ENCODE results near the gene RAP1B.

The RAP1B gene

DNA sequence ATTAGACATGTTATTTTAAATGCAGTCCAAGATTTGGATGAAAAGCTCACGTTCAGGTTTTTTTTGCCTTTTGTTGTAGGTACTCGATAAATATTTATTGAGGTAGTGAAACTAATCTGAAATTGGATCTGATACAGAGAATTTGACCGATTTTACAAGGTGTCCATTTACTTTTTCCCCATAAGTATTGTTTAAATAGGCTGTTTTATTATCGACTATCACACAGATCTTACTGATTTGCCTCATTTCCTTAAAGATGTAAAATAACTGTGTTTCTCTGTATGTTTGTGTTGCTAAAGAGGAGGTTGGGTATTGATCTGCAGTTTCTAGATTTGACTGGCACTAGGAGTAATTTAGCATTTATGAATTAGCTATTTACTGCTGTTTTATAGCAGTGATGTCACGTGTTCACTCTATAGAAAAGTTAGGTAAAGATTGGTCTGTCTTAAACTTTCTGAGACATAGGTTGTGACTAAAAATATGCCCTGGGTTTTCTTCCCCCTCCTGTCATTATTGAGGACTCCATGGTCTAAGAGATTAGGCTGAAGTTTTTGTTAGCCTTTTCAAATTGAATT is 3.5 kb downstream of the RAP1B start:
- in situ Hi-C loops (cut with HindIII; ENCODE audit: low pct_unique_long_range_greater_than_20kb, low sequenced_read_pairs) = no loop called here
- no peak for DNase-seq (ENCODE audit: low read depth in 1 of 2, low spot score in 1 of 2)
- no peak for TF ChIP-seq JUND (IDR thresholded peaks at IDR 0.05; ENCODE audit: low read depth)

DNA sequence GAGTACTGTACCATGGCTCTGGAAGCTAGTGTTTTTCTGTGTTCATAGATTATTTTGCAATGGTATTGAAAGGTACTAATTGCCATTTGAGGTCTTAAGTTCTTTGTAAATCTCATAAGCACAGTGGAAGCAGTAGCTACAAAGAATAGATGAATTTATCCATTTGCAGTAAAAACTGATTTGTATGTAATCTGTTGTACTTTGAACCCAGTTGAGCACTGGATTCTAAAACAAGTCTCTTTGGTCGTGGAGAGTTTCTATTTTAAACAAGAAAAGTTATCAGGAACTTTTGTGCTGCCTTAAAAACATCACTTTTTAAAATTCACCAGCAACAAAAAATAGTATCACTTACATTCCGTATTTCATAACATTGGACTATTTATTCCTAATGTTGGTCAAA is 4.1 kb downstream of the RAP1B start:
- in situ Hi-C loops (cut with HindIII; ENCODE audit: low pct_unique_long_range_greater_than_20kb, low sequenced_read_pairs) = no loop called here
- TF ChIP-seq JUND (IDR thresholded peaks at IDR 0.05; ENCODE audit: low read depth) = no peak
- DNase-seq (ENCODE audit: low read depth in 1 of 2, low spot score in 1 of 2) = no peak

DNA sequence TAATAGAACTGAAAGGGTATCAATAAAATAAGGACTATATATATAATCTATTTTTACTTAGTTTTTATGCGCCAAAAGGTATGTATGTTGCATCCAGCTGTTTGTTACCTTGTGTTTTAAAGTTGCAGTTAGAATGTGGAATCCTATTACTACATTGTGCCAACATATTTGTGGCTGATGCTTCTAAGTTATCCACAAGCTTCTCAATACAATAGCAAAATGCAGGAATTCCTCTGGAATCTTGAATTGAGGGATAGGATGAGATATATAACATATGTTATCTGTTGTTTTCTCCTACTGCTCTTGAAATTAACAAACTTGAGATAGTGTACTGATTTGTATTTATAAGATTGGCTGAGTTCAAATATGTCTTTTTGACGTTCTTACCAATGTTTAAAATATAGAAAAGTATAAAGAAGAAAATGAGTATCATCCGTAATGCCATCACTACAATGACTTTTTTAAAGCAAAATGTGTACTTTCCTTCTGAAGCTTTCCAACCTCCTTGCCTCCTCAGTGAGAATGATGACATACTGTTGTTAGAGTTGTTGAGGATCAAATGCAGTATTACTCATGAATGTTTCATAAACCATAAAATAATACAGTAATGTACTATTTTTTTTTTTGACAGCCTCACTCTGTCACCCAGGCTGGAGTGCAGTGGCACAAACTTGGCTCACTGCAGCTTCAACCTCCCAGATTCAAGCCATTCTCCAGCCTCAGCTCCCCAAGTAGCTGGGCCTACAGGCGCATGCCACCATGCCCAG is 6.6 kb downstream of the RAP1B start:
- in situ Hi-C loops (cut with HindIII; ENCODE audit: low pct_unique_long_range_greater_than_20kb, low sequenced_read_pairs) = no loop called here
- no peak for TF ChIP-seq JUND (IDR thresholded peaks at IDR 0.05; ENCODE audit: low read depth)
- DNase-seq (ENCODE audit: low read depth in 1 of 2, low spot score in 1 of 2) = no peak

DNA sequence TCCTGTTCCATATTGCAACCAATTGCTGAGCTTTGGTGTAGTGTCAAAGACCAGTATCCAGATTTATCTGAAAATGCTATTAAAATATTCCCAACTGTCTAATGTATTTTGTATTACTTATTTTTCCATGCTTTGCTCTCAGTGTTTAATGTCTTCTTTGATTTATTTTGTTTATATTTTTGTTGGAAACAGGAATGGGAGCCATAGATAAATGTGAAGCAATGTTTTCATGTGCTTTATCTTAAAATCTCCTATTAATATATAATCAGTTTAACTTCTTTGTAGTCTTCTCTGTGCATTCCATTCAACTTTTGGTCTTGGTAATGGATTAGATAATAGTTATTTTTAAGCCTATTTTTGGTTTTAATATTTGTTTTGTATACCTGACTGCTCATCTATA is 8.8 kb downstream of the RAP1B start:
- DNase-seq (ENCODE audit: low read depth in 1 of 2, low spot score in 1 of 2) = no peak
- in situ Hi-C loops (cut with HindIII; ENCODE audit: low pct_unique_long_range_greater_than_20kb, low sequenced_read_pairs) = no loop called here
- no peak for TF ChIP-seq JUND (IDR thresholded peaks at IDR 0.05; ENCODE audit: low read depth)

DNA sequence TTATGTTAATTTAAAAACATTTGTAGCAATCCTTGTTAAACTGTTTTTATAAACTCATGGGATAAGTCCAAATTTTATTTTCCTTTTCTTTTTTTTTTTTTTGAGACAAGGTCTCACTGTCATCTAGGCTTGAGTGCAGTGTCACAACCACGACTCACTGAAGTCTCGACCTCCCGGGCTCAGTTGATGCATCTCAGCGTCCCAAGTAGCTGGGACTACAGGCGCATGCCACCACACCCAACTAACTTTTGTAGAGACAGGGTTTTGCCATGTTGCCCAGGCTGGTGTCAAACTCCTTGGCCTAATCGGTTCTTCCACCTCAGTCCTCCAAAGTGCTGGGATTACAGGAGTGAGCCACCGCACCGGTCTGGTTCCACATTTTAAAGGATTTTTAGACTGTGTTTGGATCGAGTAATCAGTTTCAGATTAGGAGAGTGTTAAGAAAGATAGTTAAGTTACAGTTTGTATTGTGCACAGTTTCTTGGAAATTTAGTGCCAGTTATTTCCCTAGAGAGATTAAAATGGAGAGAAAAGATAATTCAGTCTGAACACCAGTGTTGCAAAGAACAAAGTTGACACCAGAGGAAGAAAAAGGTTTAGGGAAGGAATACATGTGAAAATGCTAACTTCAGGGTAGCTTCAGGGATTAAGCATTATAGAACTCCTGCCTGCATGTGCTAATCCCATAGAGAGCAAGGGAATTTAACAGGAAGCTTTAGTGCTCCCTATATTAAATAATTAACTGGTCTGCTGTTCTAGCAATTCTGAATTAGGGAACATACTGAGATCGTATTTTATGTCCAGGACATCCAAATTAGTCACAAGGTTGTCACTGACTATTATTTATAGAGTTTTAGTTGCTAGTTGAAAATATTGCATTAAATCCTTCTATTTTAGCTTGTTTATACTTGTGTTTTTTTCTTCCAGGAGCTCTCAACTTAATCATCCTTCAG is 10.1 kb downstream of the RAP1B start:
- in situ Hi-C loops (cut with HindIII; ENCODE audit: low pct_unique_long_range_greater_than_20kb, low sequenced_read_pairs) = no loop called here
- TF ChIP-seq JUND (IDR thresholded peaks at IDR 0.05; ENCODE audit: low read depth) = no peak
- DNase-seq (ENCODE audit: low read depth in 1 of 2, low spot score in 1 of 2) = no peak

DNA sequence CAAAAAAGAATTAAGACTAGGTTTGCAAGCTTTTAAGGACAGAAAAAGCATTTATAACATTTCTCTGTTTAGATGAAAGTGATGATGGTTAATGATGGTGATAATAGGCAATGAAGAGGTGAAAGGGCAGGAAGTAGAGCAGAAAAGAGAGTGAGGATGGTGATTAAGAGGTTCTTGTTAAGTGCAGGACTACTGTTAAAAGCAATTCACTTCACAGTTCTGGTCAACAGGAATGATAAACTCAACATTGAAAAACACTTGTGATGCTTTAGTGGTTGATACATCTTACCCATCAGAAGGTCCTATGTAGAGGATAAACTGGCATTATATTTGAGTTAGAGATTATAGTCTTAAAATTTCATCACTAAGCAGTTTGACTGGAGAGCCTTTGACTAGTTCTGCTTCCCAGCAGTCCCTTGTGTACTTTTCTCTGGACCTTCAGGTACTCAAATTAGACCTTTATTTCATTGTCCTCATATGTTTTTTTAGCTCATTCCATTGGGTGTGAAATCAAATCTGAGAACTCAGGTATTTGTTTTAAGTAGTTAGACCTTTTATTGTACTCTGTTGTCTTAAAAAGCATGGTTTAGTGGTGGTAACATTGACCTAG is 10.9 kb downstream of the RAP1B start:
- no peak for DNase-seq (ENCODE audit: low read depth in 1 of 2, low spot score in 1 of 2)
- no peak for TF ChIP-seq JUND (IDR thresholded peaks at IDR 0.05; ENCODE audit: low read depth)
- in situ Hi-C loops (cut with HindIII; ENCODE audit: low pct_unique_long_range_greater_than_20kb, low sequenced_read_pairs) = no loop called here

DNA sequence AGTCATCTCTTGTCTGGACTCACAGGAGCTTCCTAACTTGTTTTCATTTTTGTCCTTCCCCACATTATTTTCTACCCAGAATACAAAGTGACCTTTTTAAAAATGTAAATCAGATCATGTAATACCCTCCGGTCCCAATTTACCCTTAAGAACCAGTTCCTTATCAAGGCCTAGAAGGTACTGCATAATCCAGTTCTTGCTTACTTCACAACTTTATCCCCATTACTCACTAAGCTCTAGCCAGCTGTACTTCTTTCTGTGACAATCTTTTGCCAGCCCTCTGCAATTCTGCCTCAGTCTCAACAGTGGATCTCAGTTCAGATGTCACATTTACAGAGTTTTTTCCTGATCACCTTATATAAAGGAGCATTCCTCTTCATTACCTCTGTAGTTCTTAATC is 11.6 kb downstream of the RAP1B start:
- TF ChIP-seq JUND (IDR thresholded peaks at IDR 0.05; ENCODE audit: low read depth) = no peak
- in situ Hi-C loops (cut with HindIII; ENCODE audit: low pct_unique_long_range_greater_than_20kb, low sequenced_read_pairs) = no loop called here
- DNase-seq (ENCODE audit: low read depth in 1 of 2, low spot score in 1 of 2) = no peak

DNA sequence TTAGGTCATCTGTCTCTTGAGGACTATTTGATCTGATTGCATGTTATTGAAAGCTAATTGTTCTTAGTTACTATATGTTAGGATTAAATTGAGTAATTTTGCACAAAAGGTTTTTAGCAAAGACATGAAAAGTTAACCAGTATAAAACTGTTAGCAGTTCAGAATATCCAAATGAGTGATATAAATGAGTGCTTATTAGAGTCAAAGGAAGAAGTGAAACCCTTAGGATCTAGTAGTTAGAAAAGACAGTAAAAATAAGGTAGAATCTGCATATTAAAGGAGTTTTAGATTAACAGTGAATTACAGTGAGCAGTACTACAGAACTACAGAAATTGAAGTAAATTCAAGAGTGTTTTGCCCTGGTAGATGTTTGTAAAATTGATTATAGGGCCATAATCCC is 12.4 kb downstream of the RAP1B start:
- in situ Hi-C loops (cut with HindIII; ENCODE audit: low pct_unique_long_range_greater_than_20kb, low sequenced_read_pairs) = no loop called here
- no peak for TF ChIP-seq JUND (IDR thresholded peaks at IDR 0.05; ENCODE audit: low read depth)
- no peak for DNase-seq (ENCODE audit: low read depth in 1 of 2, low spot score in 1 of 2)

DNA sequence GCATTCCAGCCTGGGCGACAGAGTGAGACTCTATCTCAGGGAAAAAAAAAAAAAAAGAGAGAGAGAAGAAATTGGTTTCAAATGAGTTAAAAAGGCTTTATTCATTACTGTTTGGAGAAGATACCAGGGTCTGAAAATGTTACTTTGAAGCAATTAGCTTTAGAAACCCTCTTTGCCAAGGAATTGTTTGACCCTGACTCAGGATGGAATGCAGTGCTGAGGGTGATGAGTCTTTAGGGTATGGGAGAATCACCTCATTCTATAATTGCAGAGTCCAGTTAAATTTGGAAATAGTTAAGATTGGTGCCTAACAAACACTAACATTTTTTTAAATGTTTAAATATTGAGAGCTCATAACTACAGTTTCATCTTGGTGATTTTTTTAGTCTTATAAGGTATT is 13.3 kb downstream of the RAP1B start:
- in situ Hi-C loops (cut with HindIII; ENCODE audit: low pct_unique_long_range_greater_than_20kb, low sequenced_read_pairs) = no loop called here
- TF ChIP-seq JUND (IDR thresholded peaks at IDR 0.05; ENCODE audit: low read depth) = no peak
- DNase-seq (ENCODE audit: low read depth in 1 of 2, low spot score in 1 of 2) = no peak

DNA sequence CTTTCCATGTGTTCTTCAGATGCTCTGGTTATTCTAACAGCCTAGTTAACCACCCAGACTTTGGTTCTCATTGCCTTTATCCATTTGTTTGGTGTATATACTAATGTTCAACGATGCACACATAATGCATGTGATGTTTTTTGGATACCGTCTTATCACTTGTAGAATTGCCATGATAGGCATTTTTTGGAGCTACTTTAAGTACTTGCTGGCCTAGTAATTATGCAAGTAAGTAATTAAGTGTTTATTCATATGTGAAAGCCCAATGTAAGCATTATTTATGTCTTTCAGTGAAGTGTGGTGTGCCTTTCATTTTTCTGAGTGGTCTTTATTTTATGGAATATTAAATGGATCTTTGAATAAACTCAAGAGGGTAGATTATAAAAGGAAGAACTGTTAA is 14.2 kb downstream of the RAP1B start:
- no peak for TF ChIP-seq JUND (IDR thresholded peaks at IDR 0.05; ENCODE audit: low read depth)
- no peak for DNase-seq (ENCODE audit: low read depth in 1 of 2, low spot score in 1 of 2)
- in situ Hi-C loops (cut with HindIII; ENCODE audit: low pct_unique_long_range_greater_than_20kb, low sequenced_read_pairs) = no loop called here

DNA sequence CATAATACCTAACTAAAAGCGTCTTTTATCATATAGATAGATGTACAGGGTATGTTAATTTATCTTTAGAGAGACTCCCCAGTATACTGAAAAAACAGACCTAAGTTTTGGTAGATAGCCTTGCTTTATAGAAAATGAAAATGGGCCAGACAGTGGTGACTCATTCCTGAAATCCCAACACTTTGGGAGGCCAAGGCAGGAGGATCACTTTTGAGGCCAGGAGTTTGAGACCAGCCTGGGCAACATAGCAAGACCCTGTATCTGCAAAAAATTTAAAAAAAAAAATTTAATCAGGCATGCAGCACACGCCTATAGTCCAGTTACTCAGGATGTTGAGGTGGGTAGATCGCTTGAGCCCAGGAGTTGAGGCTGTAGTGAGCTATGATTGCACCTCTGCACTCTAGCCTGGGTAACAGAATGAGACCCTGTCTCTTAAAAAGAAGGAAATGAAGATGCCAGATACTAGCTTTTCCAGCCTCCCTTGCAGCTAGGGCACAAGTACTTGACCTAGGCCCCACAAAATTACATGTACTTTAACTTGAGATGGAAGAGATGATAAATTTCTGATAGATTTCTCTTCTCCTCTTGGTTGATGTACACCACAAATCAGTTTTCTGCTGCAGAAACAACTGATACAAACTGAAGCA is 17.1 kb downstream of the RAP1B start:
- in situ Hi-C loops (cut with HindIII; ENCODE audit: low pct_unique_long_range_greater_than_20kb, low sequenced_read_pairs) = no loop called here
- no peak for TF ChIP-seq JUND (IDR thresholded peaks at IDR 0.05; ENCODE audit: low read depth)
- no peak for DNase-seq (ENCODE audit: low read depth in 1 of 2, low spot score in 1 of 2)

DNA sequence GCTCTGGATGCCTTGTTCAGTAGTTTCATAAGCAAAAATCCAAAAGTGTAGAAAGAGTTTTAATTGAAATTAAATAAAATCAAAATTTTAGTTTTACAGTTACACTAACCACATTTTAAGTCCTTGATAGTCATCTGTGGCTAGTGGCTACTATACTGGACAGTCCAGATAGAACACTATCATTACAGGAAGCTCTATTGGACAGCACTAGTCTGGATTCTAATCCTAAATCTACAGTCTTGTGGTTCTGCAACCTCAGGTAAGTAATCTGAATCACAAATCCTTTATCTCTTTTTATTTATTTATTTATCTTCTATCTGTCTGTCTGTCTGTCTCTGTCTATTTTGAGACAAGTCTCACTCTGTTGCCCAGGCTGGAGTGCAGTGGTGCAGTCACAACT is 18.0 kb downstream of the RAP1B start:
- no peak for DNase-seq (ENCODE audit: low read depth in 1 of 2, low spot score in 1 of 2)
- no peak for TF ChIP-seq JUND (IDR thresholded peaks at IDR 0.05; ENCODE audit: low read depth)
- in situ Hi-C loops (cut with HindIII; ENCODE audit: low pct_unique_long_range_greater_than_20kb, low sequenced_read_pairs) = no loop called here
